ENCODE data around the gene INHBE. TPM values are rescaled to one million over a fixed set of nuclear protein-coding genes. Genes with fewer than 3 reads are reported as not detected.
A peak's percentile ranks its signal among the peaks of the same experiment; 100 is the strongest.

The INHBE gene
- total and polyA plus RNA-seq, 2 of the 8 experiments (the other 6 are each of a cell fraction or from before 2014, with no cell fraction given): 10.2 to 18.8 TPM

- peak within 1 kb of the TSS; percentile 87; the same call in 1 of the 2 replicates for H3K27ac ChIP-seq (ENCODE audit: low read depth, low read length)
- no peaks in the 10 kb centered on the region for H4K20me1 ChIP-seq (replicated peaks in 1 of 2; ENCODE audit: control insufficient read depth in 1 of 2, insufficient read depth in 2 of 2, low read length in 2 of 2)
- peak within 1 kb of the TSS; percentile 85 to 95 for H3K4me2 ChIP-seq (ENCODE audit: insufficient read depth in 1 of 2, low read depth in 2 of 2, low read length in 2 of 2)
- H3K23me2 ChIP-seq (ENCODE audit: low read depth, low read length): peaks cover 14% of the 10 kb centered on the region
- peak within 1 kb of the TSS; percentile 68 for H4K91ac ChIP-seq (replicated peaks; ENCODE audit: insufficient read length, low read length)
- H4K5ac ChIP-seq (ENCODE audit: insufficient read length, low read depth, low read length): peak within 1 kb of the TSS; percentile 86
- peak; percentile 45; the same call in 1 of the 2 replicates for TF ChIP-seq PHF8 (conservative IDR thresholded peaks at IDR 0.05; ENCODE audit: low read depth, low read length)
- TF ChIP-seq ASH2L (IDR thresholded peaks at IDR 0.05; ENCODE audit: low read length): peak; percentile 37
- peak in 1 of 2 experiments; percentile 51; a peak in 1 of 3 replicates for TF ChIP-seq EP300 (IDR thresholded peaks at IDR 0.05; ENCODE audit: borderline replicate concordance in 1 of 2, low read depth in 2 of 2, low read length in 2 of 2)
- no peak for TF ChIP-seq EZH2 (IDR thresholded peaks at IDR 0.05; ENCODE audit: low read depth, low read length, severe bottlenecking)
- H3K9me3 ChIP-seq (ENCODE audit: insufficient read depth in 2 of 2, low read depth in 1 of 2, low read length in 1 of 2): no peaks in the 10 kb centered on the region
- peak within 1 kb of the TSS; percentile 34 for H2BK120ac ChIP-seq (replicated peaks; ENCODE audit: low read depth, low read length)
- peak within 1 kb of the TSS; percentile 85; the same call in 1 of the 2 replicates for H2BK5ac ChIP-seq (ENCODE audit: low read depth, low read length)
- WGBS, 2 experiments (ENCODE audit: extremely low coverage in 1 of 2, insufficient coverage in 1 of 2, insufficient read length in 1 of 2, insufficient replicate concordance in 2 of 2, low coverage in 1 of 2, low lambda C conversion rate in 2 of 2, missing lambda C conversion rate in 1 of 2): 2% methylated on average over 3 of the region's 36 CpGs; no CpG with 5 or more reads in 1 of the 2 experiments
- ChIA-PET POLR2A (ENCODE audit: partially characterized antibody) (interaction anchor here (0.6 to 6.4 kb wide), 9 partner anchors 7 to 372 kb away, joined by 3 to 51 read pairs (median 4); partner anchors contain the start of genes INHBC and SHMT2), CTCF (ENCODE audit: partially characterized antibody) (interaction anchor here (0.8 to 18.5 kb wide), 12 partner anchors 10 to 370 kb away, joined by 3 to 478 read pairs (median 6); partner anchors contain the start of genes ARHGAP9, MARS1 and STAC3)
- FAIRE-seq (no peak), DNase-seq (ENCODE audit: low read depth in 1 of 2, low spot score in 2 of 2) (no peak)
- H3K79me1 ChIP-seq (ENCODE audit: low read depth, low read length): no peaks in the 10 kb centered on the region
- no peak within 1 kb of the TSS; the same call in 1 of the 2 replicates for H4K8ac ChIP-seq (ENCODE audit: extremely low read depth, insufficient read depth, low read length)
- peak within 1 kb of the TSS; percentile 67 to 91 (median 78) for H3K4me3 ChIP-seq (ENCODE audit: extremely low read depth in 1 of 4, insufficient read depth in 2 of 4, low read depth in 3 of 4, low read length in 4 of 4)
- H3K23ac ChIP-seq (ENCODE audit: insufficient read length): no peak within 1 kb of the TSS
- H3K79me2 ChIP-seq (ENCODE audit: control insufficient read depth in 1 of 2, insufficient read depth in 2 of 2, low read length in 2 of 2): peaks cover 0 to 16% of the 10 kb centered on the region in 2 experiments; a peak in 1 of 4 replicates
- peak within 1 kb of the TSS; percentile 62 for H3K18ac ChIP-seq (ENCODE audit: extremely low read depth, low read length)
- H2AFZ ChIP-seq (ENCODE audit: low read length): no peak within 1 kb of the TSS
- peak within 1 kb of the TSS; percentile 52 for H3K56ac ChIP-seq (replicated peaks; ENCODE audit: insufficient read length, low read depth, low read length)
- H2BK12ac ChIP-seq (ENCODE audit: low read depth, low read length): peak within 1 kb of the TSS; percentile 43; the same call in 1 of the 2 replicates
- H2AK5ac ChIP-seq (ENCODE audit: low read depth, low read length): no peak within 1 kb of the TSS
- H2BK15ac ChIP-seq (ENCODE audit: low read length): peak within 1 kb of the TSS; percentile 92
- peak within 1 kb of the TSS in 2 of 4 experiments; percentile 40 to 44; a peak in 4 of 7 replicates for H3K9ac ChIP-seq (replicated peaks in 1 of 4; ENCODE audit: extremely low read depth in 1 of 4, low read depth in 3 of 4, low read length in 3 of 4)
- H3K36me3 ChIP-seq (ENCODE audit: control insufficient read depth in 2 of 4, insufficient read depth in 4 of 4, low read length in 3 of 4): peaks cover 0 to 4% (median 0%) of the 10 kb centered on the region in 4 experiments; a peak in 2 of 8 replicates
- no peaks in the 10 kb centered on the region for H3K27me3 ChIP-seq (replicated peaks in 1 of 4; ENCODE audit: control insufficient read depth in 3 of 4, extremely low read depth in 1 of 4, insufficient read depth in 3 of 4, low read length in 3 of 4)
- no peak within 1 kb of the TSS for H3K14ac ChIP-seq (ENCODE audit: insufficient read length)
- peaks cover 0 to 25% (median 15%) of the 10 kb centered on the region in 4 experiments; a peak in 6 of 7 replicates for H3K4me1 ChIP-seq (replicated peaks in 1 of 4; ENCODE audit: control insufficient read depth in 3 of 4, insufficient read depth in 4 of 4, low read length in 3 of 4)
- H3K4ac ChIP-seq (replicated peaks; ENCODE audit: insufficient read length, low read depth, low read length): peak within 1 kb of the TSS; percentile 87
- 0 out of 2 replicates have a peak within 1 kb of the TSS, but pooled peaks have one; percentile 48 for H2BK20ac ChIP-seq (ENCODE audit: low read length)
Observed at GRCh38 chr12:57459750-57460467, 4.8 kb downstream of the INHBE start, which contains the start of gene GLI1. TSS of gene GLI1 (plus strand) at chr12:57459785. CDS start at chr12:57463692, 3,907 bp downstream.
